Fibroblast of lung (primary cell): Measurements from ENCODE around the gene RPS6KA4.

ENCODE experiments used
- EZH2 ChIP-seq: IDR thresholded peaks from 2 replicates; pipeline ENCODE4 v1.5.1; 2012; ENCODE audit warnings: low read length, control low read depth, mild to moderate bottlenecking; ENCODE audit errors: missing control alignments
- TF ChIP-seq, protein P1 (sequence below), 2 donors: IDR thresholded peaks in 1 of 2; conservative IDR thresholded peaks in 1 of 2; 1 replicate in 1 of 2; 2 replicates in 1 of 2; pipeline ENCODE4 v1.5.1; 2011 to 2012; ENCODE audit warnings: low read length in 2 of 2, control low read depth in 1 of 2, inconsistent platforms in 1 of 2, low read depth in 1 of 2, mild to moderate bottlenecking in 1 of 2

DNA sequence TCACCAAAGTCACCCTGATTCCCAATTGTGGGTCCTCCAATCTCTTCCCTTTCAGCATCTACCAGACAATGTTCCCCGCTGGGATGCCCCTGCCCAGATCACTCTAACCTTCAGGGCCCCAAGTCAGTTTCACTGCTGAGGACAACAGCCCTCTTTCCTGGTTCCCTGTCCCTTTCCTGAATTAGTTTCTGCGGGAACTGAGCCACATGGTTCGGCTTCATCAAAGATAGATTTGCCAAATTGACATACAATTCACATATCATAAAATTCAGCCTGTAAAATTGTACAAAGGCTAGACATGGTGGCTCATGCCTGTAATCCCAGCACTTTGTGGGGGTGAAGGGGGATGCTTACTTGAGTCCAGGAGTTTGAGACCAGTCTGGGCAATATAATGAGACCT, 31.0 kb upstream of the RPS6KA4 start:
- TF ChIP-seq, protein P1, sequence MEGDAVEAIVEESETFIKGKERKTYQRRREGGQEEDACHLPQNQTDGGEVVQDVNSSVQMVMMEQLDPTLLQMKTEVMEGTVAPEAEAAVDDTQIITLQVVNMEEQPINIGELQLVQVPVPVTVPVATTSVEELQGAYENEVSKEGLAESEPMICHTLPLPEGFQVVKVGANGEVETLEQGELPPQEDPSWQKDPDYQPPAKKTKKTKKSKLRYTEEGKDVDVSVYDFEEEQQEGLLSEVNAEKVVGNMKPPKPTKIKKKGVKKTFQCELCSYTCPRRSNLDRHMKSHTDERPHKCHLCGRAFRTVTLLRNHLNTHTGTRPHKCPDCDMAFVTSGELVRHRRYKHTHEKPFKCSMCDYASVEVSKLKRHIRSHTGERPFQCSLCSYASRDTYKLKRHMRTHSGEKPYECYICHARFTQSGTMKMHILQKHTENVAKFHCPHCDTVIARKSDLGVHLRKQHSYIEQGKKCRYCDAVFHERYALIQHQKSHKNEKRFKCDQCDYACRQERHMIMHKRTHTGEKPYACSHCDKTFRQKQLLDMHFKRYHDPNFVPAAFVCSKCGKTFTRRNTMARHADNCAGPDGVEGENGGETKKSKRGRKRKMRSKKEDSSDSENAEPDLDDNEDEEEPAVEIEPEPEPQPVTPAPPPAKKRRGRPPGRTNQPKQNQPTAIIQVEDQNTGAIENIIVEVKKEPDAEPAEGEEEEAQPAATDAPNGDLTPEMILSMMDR (conservative IDR thresholded peaks at IDR 0.05 in 1 of 2, IDR thresholded peaks at IDR 0.05 in 1 of 2; ENCODE audit: low read depth in 1 of 2, low read length in 2 of 2) = no peak
- no peak for TF ChIP-seq EZH2
